HG03565 (cell line): ENCODE data around the gene PARD3B.

ENCODE experiments used
- ATAC-seq: cut with Tn5 transposase; IDR thresholded peaks from one replicate; pipeline ENCODE4 v1.9.1; 2021; ENCODE audit warnings: mild to moderate bottlenecking, moderate library complexity; ENCODE audit not compliant: unreplicated experiment

The PARD3B gene

DNA sequence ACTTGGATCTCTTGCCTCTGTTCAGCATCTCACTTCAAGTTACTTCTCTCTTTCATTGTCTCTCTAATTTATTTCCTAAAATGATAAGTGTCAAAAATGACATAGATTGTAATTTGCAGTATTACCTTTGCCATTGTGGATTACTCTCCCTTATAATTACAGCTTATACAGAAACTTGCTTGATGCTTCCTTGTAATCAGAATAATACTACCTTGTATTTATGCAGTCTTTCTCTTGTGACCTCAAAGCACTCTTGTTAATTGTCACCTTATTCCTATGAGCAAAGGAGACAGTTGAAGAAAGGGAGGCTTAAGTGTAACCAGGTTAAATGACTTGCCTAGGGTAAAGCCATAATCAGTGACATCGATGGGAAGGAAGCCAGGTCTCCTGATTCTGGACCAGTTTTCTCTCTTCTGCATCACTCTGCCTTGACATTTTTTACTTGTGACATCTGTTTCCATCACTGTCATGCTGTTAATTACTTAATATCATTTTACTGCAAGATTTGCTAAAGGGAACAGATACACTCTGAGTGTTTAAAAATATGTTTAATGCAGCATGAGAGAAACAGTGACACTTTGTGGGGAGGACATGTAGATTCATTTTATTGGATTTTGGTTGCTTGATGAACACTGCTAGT is 388.6 kb downstream of the PARD3B start:
- no peak for ATAC-seq

DNA sequence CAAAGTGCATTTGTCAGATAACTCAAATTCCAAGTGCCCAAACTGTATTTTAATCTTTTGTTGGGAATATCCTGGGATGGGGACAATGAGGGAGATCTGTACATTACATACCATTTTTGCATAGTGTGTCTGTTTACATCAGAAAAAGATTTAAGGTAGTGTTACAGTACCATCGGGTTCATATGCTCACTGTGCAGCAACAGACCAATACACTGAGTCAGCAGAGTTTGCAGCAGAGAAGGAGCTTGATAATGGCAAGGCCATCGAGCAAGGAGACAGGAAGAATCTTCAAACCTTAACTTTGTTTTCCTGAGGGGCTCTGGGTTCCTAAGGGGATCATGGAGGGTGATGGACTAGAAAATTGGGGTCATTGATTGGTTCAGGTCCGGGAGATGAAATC is 399.7 kb downstream of the PARD3B start:
- no peak for ATAC-seq

DNA sequence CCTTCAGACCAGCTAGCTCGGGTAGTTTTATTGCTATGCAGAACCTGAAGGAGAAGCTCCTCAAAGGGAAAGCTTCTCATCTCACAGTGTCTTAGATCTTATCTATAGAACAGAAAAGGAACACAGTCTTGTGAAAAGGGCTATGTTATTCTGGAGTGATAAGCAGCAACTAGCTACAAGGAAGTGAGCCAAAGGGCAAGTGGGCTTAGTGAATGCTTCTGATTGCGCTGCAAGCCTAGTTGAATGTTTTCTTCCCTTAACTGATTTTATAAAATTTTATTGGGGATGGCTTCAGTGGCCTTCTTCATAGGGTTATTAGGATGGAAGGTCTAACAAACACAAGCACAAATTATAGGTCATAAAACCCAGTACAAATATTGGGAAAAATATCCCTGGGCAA is 400.1 kb downstream of the PARD3B start:
- ATAC-seq = no peak

- no peak for ATAC-seq
Observed at GRCh38 chr2:204946892-204947291, 401.6 kb downstream of the PARD3B start.

GRCh38 chr2:204947405-204947804 is 402.1 kb downstream of the PARD3B start:
- no peak for ATAC-seq

DNA sequence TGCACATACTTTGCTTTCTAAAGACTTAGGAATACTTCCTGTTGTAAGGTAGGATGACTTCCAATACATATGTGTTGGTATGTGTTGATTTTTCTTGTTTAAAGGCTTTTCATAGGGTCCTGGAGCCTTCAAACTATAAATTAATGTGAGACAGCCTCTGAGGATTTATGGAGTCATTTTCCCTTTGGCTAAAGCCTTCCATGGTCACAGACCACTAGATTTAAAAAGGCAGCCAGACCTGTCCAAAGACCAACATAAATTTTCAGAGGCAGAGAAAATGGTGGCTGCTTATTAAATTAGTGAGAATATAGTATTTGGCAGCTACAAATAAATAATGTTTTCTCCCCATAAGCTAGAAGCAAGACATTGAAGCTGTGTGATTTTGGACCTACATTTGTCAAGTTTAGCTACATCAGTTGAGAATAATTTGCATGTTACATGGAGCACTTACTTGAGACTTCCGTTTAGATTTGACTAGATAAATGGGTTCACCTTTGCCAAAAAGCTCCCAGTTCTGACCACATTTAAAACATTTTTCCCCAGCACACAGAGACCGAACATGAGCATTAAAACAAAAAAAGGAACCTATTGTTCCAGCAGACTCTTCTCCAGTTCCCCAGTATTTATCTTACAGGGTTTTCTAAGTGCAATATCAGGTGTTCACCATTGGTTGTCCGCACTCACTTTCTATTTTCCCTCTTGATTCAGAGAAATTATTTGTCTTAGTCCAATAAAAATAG is 402.9 kb downstream of the PARD3B start:
- ATAC-seq = no peak

- ATAC-seq = no peak
Observed at GRCh38 chr2:204948822-204949221, 403.5 kb downstream of the PARD3B start.

- ATAC-seq = no peak
Observed at GRCh38 chr2:204950695-204951346, 405.5 kb downstream of the PARD3B start.

- no peak for ATAC-seq
Observed at GRCh38 chr2:204958371-204958770, 413.1 kb downstream of the PARD3B start.

GRCh38 chr2:204964414-204964813 is 419.1 kb downstream of the PARD3B start:
- ATAC-seq = no peak

- no peak for ATAC-seq
Observed at GRCh38 chr2:204966245-204966644, 421.0 kb downstream of the PARD3B start.

GRCh38 chr2:204967199-204967960 is 422.1 kb downstream of the PARD3B start:
- ATAC-seq = no peak

DNA sequence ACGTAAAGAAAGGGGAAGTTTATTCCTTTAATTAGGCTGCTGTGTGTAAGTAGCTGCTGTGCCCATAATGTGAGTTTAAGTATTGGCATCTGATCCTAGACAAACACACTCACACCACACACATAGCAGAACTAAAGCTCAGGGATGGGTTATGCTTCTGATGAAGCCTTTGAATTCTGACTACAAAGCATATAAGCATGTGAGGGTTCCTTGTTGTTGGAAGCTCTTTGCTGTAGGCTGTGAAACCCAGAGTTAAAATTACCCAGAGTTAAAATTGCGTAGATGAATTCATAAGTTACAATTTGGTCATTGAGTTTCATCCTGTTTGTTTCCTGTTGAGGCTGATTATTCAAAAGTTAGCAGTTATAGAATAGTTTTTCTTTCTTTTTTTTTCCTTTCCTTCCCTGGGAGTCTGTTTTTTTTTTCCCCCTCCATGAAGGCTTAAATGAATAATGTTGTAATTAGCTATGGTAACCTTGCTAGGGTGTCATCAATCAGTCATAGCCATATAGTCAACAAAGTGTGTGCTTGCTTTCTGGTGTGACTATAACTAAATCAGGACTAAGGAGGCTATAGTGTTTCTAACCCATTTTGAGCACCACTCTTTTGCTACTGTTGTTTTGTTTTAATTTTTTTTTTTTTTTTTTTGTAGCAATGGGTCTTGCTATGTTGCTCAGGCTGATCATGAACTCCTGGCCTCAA is 426.1 kb downstream of the PARD3B start:
- ATAC-seq = no peak

DNA sequence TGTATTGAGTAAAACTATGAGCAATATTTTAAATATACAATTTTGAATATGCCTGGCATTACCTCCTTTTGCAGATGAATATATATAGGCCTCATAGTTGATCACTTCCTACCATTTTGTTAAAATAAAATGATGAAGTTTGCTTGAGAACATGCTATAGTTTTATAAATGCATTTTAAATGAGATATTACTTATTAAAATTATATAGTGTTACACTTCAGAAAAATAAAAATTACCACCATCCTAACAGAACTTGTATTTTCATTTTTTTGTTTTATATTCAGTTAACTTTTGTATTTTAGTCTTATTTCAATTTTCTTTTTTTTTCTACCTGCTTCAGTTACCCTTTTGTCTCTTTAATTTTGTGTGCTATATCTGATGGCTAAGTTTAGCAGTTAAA is 426.9 kb downstream of the PARD3B start:
- ATAC-seq = no peak

DNA sequence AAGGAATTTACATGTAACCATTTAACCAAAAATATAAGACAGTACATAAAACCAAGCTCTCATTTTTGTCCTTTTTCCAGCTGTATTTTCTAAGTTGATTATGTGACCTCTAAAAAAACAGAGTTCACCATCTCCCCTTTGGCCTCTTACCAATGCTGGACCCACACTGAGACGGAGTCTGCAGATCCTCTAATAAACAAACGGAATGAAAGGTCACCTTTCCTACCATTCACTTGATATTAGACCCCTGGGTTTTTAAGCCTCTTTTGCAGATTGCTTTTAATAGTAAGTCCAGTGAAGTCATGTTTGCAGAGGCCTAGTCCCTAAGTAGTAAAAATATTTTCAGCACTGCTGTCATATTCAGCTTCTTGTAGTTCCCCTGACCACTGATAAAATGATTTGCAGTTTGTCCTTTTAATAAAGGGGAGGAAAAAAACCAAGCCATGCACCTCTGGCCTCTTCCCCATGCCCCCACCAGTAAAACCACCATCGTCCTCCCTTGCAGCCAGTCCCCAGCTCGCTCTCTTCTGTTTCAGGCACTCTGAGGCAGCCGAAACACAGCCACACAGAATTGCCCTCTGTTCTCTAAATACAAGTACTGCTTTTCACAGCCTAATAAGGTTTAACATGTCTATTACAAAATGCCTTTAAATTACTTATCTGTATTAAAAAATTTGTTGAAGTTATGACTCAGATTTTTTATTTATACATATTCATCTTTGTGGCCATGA is 427.5 kb downstream of the PARD3B start:
- ATAC-seq = no peak

DNA sequence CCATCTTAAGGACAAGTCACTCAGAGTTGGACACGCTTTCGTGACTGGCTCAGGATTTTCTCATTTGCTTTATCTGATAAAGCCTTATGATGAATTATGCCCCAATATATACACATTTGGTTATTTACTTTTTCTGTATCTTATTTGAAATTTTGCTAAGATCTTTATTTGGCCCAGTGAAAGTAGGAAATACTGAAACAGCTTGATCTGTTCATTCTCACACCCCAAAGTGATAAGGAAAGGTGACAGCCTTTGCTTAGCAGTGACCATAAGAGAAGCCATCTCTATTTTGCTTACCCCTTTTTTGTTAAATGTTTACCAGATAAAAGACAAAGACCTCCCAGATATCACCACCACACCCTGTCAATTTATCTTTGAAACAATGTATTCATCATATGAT is 428.3 kb downstream of the PARD3B start:
- ATAC-seq = no peak

GRCh38 chr2:204974487-204974886 is 429.2 kb downstream of the PARD3B start:
- no peak for ATAC-seq

DNA sequence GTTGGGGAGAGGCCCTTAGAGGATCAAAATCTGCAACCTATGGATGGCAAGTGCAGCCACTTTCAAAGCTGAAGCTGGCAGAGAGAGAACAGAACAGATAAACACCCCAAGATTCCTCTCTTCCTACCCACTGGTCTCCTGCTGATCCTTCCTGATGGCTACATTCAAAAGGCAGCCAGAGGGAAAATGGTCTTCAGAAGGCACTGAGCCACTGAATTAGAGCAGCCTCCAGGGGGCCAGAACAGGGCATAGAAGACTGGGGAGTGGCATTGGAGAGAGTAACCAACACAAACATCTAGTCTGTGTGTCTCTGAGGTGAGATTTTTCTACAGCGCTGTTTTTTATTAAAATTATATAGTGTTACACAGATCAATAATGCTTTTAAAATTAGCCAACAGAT is 432.6 kb downstream of the PARD3B start:
- no peak for ATAC-seq

DNA sequence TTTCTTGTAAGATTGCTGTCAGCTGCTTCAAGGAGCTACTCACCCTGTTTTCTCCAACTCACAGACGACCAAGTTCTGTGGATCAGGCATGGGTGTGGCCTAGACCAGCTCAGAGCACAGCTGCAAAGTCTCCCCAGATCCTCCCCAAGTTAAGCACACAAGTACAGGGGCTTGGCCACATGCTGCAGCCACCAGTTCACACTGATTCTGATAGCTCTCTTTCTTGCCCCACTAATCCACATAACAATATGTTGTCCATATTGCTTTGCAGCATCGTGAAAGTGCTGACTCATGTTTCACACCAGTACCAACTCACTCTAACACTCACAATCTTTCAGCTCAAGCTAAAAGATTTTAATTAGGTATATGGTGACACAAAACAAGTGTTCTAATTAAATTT is 437.0 kb downstream of the PARD3B start:
- no peak for ATAC-seq

DNA sequence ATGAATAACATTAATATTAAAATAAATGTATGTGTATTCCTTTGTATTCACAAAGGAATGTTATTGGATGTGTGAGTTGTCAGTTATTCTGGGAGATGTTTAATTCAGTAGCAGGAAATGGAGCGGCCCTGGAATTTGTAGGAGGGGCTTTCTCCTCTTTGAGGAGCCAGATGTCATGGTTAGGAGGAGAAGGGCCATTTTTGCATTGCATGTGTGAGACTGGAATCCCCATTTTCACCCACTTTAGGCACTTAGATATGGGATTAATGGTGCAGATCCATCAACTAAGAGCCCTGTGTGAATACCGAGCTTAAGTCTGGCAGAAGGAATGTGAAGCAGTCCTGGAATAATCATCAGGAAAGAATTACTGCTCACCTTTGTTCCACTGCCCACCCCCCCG is 439.2 kb downstream of the PARD3B start:
- no peak for ATAC-seq
